Upper lobe of right lung (tissue), 1 donor: ENCODE results near the gene CNBD2. TPM values are rescaled to one million over a fixed set of nuclear protein-coding genes. Genes with fewer than 3 reads are reported as not detected.

Experiments used
- ATAC-seq: fragments of 200-7000 bp; cut with Tn5 transposase; one replicate; pipeline ENCODE4 v1.9.1; 2020; ENCODE audit warnings: mild to moderate bottlenecking, moderate library complexity
- DNase-seq: peaks from one replicate; pipeline ENCODE4 v3.0.0-alpha.2; 2020
- H3K27ac ChIP-seq: fragments of 200-600 bp; one replicate; pipeline ENCODE4 v1.8.0; 2022
- H3K27me3 ChIP-seq: fragments of 200-600 bp; one replicate; pipeline ENCODE4 v1.8.0; 2022; ENCODE audit warnings: mild to moderate bottlenecking
- H3K36me3 ChIP-seq: fragments of 200-600 bp; one replicate; pipeline ENCODE4 v1.8.0; 2022
- H3K4me1 ChIP-seq: fragments of 200-600 bp; one replicate; pipeline ENCODE4 v1.8.0; 2022
- H3K4me3 ChIP-seq: fragments of 200-600 bp; one replicate; pipeline ENCODE4 v1.8.0; 2022; ENCODE audit warnings: mild to moderate bottlenecking
- H3K9me3 ChIP-seq: fragments of 200-600 bp; one replicate; pipeline ENCODE4 v1.8.0; 2022
- intact Hi-C: fragments of 100-400 bp; cut with DNase I; formaldehyde crosslinking; loops from one replicate; pipeline ENCODE4 v1.11.0; 2022
- total RNA-seq: library from RNA; stranded (reverse); fragmentation: NEBNext Ultra II Directional; extraction: Animal tissue kit (Norgen Biotek cat#: 25700); gene quantifications from one replicate; pipeline ENCODE4 v1.2.1, GENCODE V29; 2021
- TF ChIP-seq, protein P1 (sequence below): fragments of 200-600 bp; IDR thresholded peaks from one replicate; pipeline ENCODE4 v1.8.0; 2022; ENCODE audit warnings: antibody characterized with exemption
- donor health status: DM: no; HTN: yes; CAD: no; lungs with severe emphysema.

The CNBD2 gene
- total RNA-seq, 1 donor from 2014 or later: 3.4 TPM

DNA sequence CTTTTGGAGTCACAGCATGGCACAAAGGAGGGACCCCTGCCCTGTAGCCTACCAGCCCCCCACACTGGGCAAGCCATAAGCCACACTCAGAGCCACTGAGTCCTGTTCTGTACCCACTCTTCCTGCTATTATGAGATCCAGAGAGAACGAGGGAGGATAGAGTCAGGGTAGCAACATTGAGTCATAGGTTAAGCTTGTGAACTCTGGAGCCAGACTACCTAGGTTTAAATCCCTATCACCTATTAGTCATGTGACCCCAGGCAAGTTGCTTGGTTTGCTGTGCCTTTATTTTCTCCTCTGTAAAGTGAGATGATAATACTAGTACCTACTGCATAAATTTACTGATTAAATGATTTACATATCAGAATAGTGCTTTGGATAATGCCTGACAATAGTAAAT lies 540 bp downstream of the CNBD2 start:
- TF ChIP-seq, protein P1, sequence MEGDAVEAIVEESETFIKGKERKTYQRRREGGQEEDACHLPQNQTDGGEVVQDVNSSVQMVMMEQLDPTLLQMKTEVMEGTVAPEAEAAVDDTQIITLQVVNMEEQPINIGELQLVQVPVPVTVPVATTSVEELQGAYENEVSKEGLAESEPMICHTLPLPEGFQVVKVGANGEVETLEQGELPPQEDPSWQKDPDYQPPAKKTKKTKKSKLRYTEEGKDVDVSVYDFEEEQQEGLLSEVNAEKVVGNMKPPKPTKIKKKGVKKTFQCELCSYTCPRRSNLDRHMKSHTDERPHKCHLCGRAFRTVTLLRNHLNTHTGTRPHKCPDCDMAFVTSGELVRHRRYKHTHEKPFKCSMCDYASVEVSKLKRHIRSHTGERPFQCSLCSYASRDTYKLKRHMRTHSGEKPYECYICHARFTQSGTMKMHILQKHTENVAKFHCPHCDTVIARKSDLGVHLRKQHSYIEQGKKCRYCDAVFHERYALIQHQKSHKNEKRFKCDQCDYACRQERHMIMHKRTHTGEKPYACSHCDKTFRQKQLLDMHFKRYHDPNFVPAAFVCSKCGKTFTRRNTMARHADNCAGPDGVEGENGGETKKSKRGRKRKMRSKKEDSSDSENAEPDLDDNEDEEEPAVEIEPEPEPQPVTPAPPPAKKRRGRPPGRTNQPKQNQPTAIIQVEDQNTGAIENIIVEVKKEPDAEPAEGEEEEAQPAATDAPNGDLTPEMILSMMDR: no peak
- H3K9me3 ChIP-seq: no peaks in the 10 kb centered on the region
- intact Hi-C loops: no loop called here

DNA sequence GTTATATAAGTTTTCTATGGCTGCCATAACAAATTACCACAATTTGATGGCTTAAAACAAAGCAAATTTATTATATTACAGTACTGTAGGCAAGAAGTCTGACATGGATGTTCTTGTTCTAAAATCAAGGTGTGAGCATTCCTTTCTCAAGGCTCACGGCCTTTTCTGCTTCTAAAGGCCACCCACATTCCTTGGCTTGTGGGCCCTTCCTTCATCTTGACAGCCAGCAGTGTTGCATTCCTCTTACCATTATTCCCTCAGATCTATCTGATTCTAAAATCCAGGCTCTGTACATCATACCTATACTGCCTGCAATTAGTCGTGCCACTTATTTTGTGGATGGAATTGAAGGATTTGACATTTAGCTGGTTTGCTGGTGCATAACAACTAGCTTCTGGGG lies 3.6 kb downstream of the CNBD2 start:
- DNase-seq: no peak
- no peaks in the 10 kb centered on the region for H3K9me3 ChIP-seq
- no peaks in the 10 kb centered on the region for H3K27me3 ChIP-seq
- no peak overlapping the region for H3K4me3 ChIP-seq
- ATAC-seq: no peak
- H3K4me1 ChIP-seq: no peaks in the 10 kb centered on the region
- intact Hi-C loops: no loop called here
- TF ChIP-seq, protein P1: no peak
- H3K27ac ChIP-seq: no peak overlapping the region
- no peaks in the 10 kb centered on the region for H3K36me3 ChIP-seq

More for the DNA sequence above, 540 bp downstream of the CNBD2 start:
- Histone ChIP-seq H3K4me3 (no peak overlapping the region), H3K27me3 (no peaks in the 10 kb centered on the region), H3K27ac (no peak overlapping the region), H3K4me1 (no peaks in the 10 kb centered on the region), H3K36me3 (no peaks in the 10 kb centered on the region)
- ATAC-seq (no peak), DNase-seq (no peak)

DNA sequence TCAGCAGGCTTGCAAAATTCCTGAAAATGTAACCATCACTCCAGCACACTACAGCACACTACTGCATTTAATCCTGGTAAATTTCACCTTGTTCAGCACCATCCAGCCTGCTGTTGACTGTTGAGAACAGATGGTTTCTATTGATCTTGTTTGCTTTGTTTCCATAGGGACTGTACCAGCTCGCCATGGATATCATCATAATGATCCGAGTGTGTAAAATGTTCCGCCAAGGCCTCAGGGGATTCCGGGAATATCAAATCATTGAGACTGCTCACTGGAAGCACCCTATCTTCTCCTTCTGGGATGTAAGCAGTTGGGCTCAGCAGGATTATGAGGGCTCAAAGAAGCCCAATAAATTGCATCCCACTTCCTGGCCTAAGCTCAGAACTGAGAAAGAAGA lies 4.1 kb downstream of the CNBD2 start:
- intact Hi-C loops: no loop called here

DNA sequence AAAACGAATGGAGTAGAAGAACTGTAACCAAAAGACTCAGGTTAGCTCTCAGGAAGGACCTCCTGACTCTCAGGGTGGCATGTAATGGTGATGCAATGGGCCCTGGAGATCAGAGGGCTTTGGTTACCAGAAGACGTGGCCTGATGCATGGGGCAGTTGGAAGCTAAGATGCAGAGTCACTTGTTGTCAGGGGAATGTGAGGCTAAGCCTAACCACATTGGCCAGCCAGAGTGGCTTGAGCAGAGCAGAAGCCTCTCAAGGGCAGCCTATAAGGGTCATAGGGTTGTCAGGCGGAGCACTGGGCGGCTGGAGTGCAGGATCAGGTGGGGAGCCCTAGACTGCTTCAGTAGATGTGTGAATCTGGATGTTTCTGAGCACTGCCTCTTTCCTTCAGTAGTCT lies 5.9 kb downstream of the CNBD2 start:
- no peak overlapping the region for H3K4me3 ChIP-seq
- no peaks in the 10 kb centered on the region for H3K27me3 ChIP-seq
- H3K36me3 ChIP-seq: no peaks in the 10 kb centered on the region
- no peaks in the 10 kb centered on the region for H3K9me3 ChIP-seq
- no peak for DNase-seq
- H3K27ac ChIP-seq: no peak overlapping the region
- no peak for ATAC-seq
- TF ChIP-seq, protein P1: no peak
- no peaks in the 10 kb centered on the region for H3K4me1 ChIP-seq
- intact Hi-C loops: no loop called here

More for the DNA sequence above, 4.1 kb downstream of the CNBD2 start:
- TF ChIP-seq, protein P1: no peak
- Histone ChIP-seq H3K4me3 (no peak overlapping the region), H3K4me1 (no peaks in the 10 kb centered on the region), H3K9me3 (no peaks in the 10 kb centered on the region), H3K36me3 (no peaks in the 10 kb centered on the region), H3K27me3 (no peaks in the 10 kb centered on the region), H3K27ac (no peak overlapping the region)
- ATAC-seq: no peak
- no peak for DNase-seq

DNA sequence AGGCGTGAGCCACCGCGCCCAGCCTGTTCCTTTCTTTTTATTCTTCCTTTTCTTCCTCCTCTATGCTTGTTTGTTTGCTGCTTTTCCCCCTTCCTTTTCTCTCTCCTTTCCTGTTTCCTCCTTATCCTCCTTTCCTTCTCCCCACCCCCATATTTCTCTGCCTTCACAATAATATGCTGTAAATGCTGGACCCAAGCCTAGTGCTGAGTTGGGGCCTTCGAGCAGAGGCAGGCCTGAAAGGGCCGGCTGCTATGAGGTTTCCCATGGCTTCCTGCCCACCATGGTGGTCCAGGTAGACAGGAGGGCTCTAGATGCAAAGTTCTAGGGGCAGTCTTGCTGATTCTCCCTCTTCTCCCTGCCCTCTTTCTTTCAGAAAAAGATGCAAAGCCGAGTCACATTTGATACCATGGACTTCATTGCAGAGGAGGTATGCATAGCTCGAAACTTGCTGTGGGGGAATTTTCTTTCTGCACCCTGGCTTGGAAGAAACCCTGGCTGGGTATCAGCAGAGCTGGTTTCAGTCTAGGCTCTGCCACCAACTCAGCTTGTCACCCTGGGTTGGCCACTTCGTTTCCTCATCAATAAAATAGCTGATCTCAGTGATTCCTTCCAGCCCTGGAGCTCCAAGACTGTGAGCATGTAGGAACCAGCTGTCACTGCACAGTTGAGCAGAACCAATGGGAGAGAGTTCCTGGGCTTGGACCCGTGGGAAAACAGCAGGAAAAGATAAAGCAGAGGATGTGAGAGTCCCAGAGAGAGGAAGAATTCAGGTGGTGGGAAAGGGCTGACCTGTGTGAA lies 7.4 kb downstream of the CNBD2 start:
- H3K27me3 ChIP-seq: no peaks in the 10 kb centered on the region
- intact Hi-C loops: no loop called here
- DNase-seq (no peak), ATAC-seq (peak; percentile 22)
- H3K4me1 ChIP-seq: no peaks in the 10 kb centered on the region
- H3K27ac ChIP-seq: no peak overlapping the region
- no peak overlapping the region for H3K4me3 ChIP-seq
- no peaks in the 10 kb centered on the region for H3K9me3 ChIP-seq
- H3K36me3 ChIP-seq: no peaks in the 10 kb centered on the region
- TF ChIP-seq, protein P1: no peak
